IPS-NIHi7 (cell line): ENCODE measurements around the gene MTFP1.
"Not testable (repeated sequence)": the region's sequence is repeated elsewhere in the genome, so short reads cannot be mapped to it uniquely, and the experiment has no call there.

Experiments used
- DNase-seq: peaks from one replicate; pipeline ENCODE4 v3.0.0; 2012; ENCODE audit warnings: mixed read lengths; ENCODE audit errors: extremely low spot score

The MTFP1 gene

GRCh38 chr22:30453731-30454510, 28.4 kb downstream of the MTFP1 start:
- DNase-seq, result no peak

- DNase-seq, result no peak
These were observed 29.7 kb downstream of the MTFP1 start for GRCh38 chr22:30455075-30455840.

DNA sequence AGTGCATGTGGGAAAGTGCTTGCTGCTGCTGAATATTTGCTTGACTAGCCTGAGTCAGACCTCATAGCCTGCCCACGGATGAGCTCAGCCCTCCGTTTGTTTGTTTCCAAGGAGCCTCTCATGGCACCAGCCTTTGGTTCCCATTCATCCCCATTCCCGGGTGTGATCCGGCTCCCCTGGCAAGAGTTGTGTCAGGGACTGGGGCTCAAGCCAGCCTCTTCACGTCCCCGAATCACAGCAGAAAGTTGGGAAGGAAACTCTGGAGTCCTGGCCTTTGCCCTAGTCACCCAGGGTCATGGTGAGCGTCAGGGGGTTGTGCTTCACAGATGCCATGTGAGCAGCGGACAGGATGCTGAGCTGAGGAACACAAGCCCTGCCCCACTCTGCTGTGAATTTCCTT, 32.4 kb downstream of the MTFP1 start:
- no peak for DNase-seq

- peak; percentile 76 for DNase-seq
These were observed 33.8 kb downstream of the MTFP1 start for GRCh38 chr22:30459181-30460052.

- no peak for DNase-seq
These were observed 34.6 kb downstream of the MTFP1 start for GRCh38 chr22:30460147-30460546.

GRCh38 chr22:30460555-30460954, 35.0 kb downstream of the MTFP1 start:
- DNase-seq, result not testable (repeated sequence)

DNA sequence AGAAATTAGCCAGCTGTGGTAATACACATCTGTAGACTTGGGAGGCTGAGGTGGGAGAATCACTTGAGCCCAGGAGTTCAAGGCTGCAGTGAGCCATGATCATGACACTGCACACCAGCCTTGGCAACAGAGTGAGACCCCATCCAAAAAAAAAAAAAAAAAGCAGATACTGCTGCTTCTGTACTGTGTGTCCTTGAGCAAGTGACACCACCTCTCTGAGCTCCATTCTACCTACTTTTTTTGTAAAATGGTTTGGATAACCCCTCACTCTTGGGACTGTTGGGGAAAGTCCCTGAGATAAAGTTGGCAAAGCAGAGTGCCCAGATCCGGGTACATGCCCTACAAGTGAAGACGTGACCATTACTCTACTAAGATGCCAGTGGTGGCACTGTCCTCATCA, 43.6 kb downstream of the MTFP1 start:
- DNase-seq, result no peak

GRCh38 chr22:30470655-30471054, 45.1 kb downstream of the MTFP1 start:
- no peak for DNase-seq

GRCh38 chr22:30471616-30472318, 46.2 kb downstream of the MTFP1 start, which contains the start of gene SEC14L3:
Gene SEC14L3 (minus strand): TSS chr22:30472017. CDS start chr22:30471958, 59 bp downstream.
- no peak for DNase-seq

- DNase-seq, result no peak
These were observed 47.6 kb downstream of the MTFP1 start for GRCh38 chr22:30472994-30473720.

DNA sequence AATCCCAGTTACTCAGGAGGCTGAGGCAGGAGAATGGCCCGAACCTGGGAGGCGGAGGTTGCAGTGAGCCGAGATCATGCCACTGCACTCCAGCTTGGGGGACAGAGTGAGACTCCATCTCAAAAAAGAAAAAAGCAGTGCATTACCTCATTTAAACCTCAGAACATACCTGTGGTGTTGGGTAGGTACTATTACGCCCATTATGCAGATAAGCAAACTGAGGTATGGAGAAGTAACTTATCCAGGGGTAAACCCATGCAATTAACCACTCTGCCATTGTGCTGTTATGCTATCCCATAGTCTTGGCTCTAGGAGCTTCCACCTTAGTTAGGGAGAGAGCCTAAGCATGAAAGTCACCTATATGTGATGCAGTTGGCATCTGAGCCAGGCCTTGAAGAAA, 48.6 kb downstream of the MTFP1 start:
- no peak for DNase-seq

DNA sequence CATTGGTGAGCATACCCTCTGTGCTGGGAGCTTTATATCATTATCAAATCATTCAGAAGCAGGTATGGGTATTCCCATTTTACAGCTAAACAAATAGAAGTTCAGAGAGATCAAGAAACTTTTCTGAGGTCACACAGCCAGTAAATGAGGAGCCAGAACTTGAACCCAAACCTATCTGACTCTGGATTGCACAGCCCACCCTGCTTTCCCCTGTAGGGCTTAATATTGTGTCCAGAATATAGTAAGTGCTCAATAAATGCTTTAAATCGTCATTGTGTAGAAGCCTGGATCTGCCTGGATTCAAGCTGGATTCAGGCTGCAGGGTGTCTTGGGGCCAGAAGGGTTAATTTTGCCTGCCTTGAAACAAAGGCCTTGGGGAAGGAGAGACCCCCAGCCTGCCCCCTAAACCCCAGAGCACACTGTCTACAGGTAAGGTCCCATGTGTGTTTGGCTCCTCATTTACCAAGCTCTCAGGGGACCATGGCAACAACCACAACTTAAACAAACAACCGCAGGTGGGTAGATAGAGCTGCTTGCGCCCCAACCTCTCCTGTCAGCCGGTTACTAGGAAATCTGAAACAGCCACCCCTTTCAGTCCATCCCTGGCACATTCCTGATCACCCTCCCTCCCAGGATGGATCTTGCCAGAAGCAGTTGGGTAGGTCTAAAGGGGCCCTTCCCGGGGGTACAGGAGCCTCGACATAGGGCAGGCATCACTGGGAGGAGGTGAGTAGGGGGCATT, 49.3 kb downstream of the MTFP1 start:
- DNase-seq, result no peak
